Left ventricle myocardium superior (tissue), 1 donor: ENCODE data around the gene ENAH. TPM values are rescaled to one million over a fixed set of nuclear protein-coding genes. Genes with fewer than 3 reads are reported as not detected.
"Not testable (repeated sequence)": the region's sequence is repeated elsewhere in the genome, so short reads cannot be mapped to it uniquely, and the experiment has no call there.

Source experiments
- ATAC-seq: fragments of 200-7000 bp; cut with Tn5 transposase; one replicate; pipeline ENCODE4 v1.9.1; 2020; ENCODE audit warnings: mild to moderate bottlenecking, moderate library complexity
- DNase-seq: peaks from one replicate; pipeline ENCODE4 v3.0.0-alpha.2; 2020
- intact Hi-C: fragments of 100-400 bp; cut with micrococcal nuclease; formaldehyde crosslinking; loops from one replicate; pipeline ENCODE4 v1.11.0; 2022
- total RNA-seq: library from RNA; stranded (reverse); fragmentation: NEBNext Ultra II Directional; extraction: Animal tissue kit (Norgen Biotek cat#: 25700); gene quantifications from one replicate; pipeline ENCODE4 v1.2.1, GENCODE V29; 2021
- donor health status: DM: no; HTN: yes; CAD: no; lungs with severe emphysema.

The ENAH gene
- total RNA-seq, 1 donor from 2014 or later, result 90.1 TPM

DNA sequence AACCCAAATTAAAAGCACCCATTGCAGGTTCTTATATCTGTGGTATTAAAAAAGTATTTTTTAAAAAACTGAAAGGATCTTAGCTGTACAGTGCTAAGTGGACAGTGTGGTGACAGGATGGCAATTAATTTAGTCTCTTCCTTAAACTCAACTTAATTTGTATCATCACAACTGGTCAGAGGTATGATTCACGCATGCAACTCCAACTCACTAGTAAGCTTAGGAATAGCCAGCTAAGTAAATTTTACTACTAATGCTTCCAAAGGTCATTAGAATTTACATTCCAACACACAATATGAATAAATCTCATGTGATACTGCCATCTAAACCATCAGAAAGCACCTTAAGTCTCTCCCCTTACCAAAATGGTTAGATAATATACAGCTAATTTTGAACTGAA is 35.4 kb downstream of the ENAH start:
- no peak for ATAC-seq
- intact Hi-C loops, result no loop called here
- DNase-seq, result no peak

- DNase-seq, ATAC-seq, intact Hi-C loops: not testable (repeated sequence)
Observed at GRCh38 chr1:225615403-225615790, 37.5 kb downstream of the ENAH start.

DNA sequence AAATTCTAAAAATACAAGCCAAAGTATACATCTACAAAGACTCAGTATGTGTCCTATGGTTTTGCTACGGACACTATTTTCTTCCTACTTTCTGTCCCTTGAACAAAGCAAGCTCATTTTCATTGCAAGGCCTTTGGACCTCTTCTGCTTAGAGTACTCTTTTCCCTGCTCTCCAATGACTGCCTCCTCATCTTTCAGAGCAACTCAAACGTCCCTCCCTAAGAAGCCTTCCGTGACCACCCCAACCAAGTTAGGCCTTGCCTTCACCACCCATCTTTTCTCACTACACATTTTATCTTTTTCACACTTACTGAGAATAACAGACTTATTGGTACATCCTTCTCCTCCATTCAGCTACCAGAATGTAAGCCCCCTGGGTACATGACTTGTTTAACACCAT is 39.9 kb downstream of the ENAH start:
- no peak for ATAC-seq
- DNase-seq, result no peak
- intact Hi-C loops, result no loop called here

DNA sequence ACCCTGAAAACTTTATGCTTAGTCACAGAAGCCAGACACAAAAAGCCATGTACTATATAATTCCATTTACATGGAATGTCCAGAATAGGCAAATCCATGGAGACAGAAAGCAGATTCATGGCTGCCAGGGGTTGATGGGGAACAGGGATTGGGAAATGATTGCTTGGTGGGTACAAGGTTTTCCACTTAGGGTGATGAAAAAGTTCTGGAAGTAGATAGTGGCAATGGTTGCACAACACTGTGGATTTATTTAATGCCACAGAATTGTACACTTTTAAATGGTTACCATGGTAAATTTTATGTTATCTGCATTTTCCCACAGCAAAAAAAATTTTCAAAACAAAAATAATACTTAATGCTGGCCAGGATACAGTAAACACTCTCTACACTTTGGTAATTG is 40.6 kb downstream of the ENAH start:
- ATAC-seq (no peak), DNase-seq (no peak)
- intact Hi-C loops, result no loop called here

DNA sequence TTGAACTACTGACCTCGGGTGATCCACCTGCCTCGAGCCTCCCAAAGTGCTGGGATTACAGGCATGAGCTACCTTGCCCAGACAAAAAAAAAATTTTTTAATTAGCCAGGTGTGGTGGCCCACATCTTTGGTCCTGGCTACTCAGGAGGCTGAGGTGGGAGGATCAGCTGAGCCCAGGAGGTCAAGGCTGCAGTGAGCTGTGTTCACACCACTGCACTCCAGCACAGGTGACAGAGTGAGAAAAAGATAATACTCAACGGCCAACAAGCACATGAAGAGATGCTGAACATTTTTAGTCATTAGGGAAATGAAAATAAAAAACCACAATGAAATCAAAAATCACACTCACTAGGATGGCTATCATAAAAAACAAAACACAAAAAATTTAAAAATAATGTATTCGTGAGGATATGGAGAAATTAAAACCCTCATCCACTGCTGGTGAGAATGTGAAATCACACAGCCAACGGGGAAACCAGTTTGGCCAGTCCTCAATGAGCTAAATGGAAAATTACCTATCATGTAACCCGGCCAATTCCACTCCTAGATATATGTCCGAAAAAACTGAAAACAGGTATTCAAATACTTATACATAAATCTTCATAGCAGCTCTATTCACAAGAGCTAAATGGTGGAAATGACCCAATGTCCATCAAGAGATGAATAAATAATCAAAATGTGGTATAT is 41.2 kb downstream of the ENAH start:
- intact Hi-C loops, result no loop called here
- DNase-seq, result no peak

GRCh38 chr1:225610539-225610938 is 42.4 kb downstream of the ENAH start:
- DNase-seq, result no peak
- ATAC-seq, result no peak
- intact Hi-C loops, result no loop called here

More for the DNA sequence above, 41.2 kb downstream of the ENAH start:
- no peak for ATAC-seq

- intact Hi-C loops, result no loop called here
- DNase-seq, result no peak
- ATAC-seq, result no peak
Observed at GRCh38 chr1:225608014-225608796, 44.7 kb downstream of the ENAH start.

- DNase-seq (no peak), ATAC-seq (no peak)
- intact Hi-C loops, result no loop called here
Observed at GRCh38 chr1:225607355-225607754, 45.6 kb downstream of the ENAH start.

GRCh38 chr1:225603538-225604354 is 49.2 kb downstream of the ENAH start:
- DNase-seq (no peak), ATAC-seq (peak; percentile 59)
- intact Hi-C loops, result no loop called here

- no peak for ATAC-seq
- DNase-seq, result no peak
- intact Hi-C loops, result no loop called here
Observed at GRCh38 chr1:225602590-225603206, 50.2 kb downstream of the ENAH start.

GRCh38 chr1:225601902-225602589 is 50.9 kb downstream of the ENAH start:
- ATAC-seq (no peak), DNase-seq (no peak)
- intact Hi-C loops, result no loop called here

DNA sequence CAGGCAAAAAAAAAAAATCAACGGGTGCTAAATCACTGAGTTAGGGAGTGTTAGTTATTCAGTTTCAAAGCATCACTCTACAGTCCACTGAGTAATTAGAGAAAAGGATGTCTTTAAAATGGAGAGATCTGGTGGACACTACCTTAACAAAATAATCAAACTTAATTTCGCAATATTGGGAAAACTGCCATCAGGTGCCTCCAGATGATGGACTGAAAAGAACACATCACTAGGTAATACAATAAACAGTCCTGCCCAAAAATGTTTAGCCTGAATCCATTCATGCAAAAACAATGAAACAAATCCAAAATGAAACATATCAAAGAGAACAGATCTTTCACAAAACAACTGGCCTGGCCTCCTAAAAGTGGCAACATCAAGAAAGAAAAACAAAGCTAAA is 54.1 kb downstream of the ENAH start:
- DNase-seq (no peak), ATAC-seq (no peak)
- intact Hi-C loops, result loop anchor here (10.0 kb wide), 1 partner anchor 56 kb away; the partner anchor contains the start of gene ENAH

- intact Hi-C loops, result loop anchor here (10.0 kb wide), 1 partner anchor 57 kb away; the partner anchor contains the start of gene ENAH
- no peak for ATAC-seq
- DNase-seq, result no peak
Observed at GRCh38 chr1:225597926-225598575, 54.9 kb downstream of the ENAH start.

- DNase-seq (no peak), ATAC-seq (no peak)
- intact Hi-C loops, result loop anchor here (10.0 kb wide), 1 partner anchor 58 kb away; the partner anchor contains the start of gene ENAH
Observed at GRCh38 chr1:225596736-225597135, 56.2 kb downstream of the ENAH start.

DNA sequence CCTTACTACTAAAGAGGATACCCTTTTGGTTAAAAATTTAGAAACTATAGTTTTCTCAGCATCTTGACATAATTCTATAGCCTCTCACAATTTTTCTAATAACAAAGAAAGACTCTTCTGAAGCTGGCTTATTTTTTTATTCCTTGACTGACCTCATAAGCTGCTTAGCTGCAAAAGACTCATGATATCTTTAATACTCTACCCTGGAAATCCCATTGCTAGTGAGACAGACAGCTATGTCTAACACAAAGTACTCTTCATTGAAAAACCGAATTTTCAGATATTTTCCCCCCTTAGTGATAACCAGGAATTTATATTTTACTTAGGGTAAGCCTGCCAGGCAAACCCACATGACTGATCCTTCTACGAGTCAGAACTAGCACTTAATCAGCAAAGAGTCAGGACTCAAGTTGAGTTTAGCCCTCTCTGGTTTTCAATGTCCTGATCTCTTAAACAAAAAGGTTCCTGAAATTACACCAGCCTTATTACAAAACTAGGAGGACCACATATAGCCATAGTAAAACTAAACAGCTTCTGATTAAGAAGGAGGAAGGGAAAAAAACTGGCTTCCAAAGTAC is 56.9 kb downstream of the ENAH start:
- intact Hi-C loops, result loop anchor here (10.0 kb wide), 1 partner anchor 59 kb away; the partner anchor contains the start of gene ENAH
- no peak for DNase-seq
- ATAC-seq, result no peak

DNA sequence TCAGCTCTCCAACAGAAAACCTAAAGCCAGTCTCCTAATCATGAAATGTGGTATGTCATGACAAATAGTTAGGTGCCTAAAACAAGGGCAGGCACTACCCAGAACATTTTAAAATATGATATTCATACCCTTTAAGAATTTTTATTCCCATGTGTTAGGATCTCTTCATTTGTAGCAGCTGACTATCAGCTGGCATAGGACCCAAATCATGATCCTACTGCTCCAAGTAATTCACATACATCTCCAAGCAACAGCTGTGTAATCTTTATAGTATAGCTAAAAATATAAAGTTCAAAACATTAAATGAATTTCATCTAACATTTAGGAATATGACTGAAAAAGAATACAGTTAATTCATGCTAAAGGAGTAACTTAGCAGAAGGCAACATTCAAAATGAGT is 57.5 kb downstream of the ENAH start:
- intact Hi-C loops, result loop anchor here (10.0 kb wide), 1 partner anchor 59 kb away; the partner anchor contains the start of gene ENAH
- DNase-seq, result no peak
- no peak for ATAC-seq

GRCh38 chr1:225593414-225593813 is 59.5 kb downstream of the ENAH start:
- intact Hi-C loops, result loop anchor here (10.0 kb wide), 1 partner anchor 61 kb away; the partner anchor contains the start of gene ENAH
- peak; percentile 48 for ATAC-seq

More at GRCh38 chr1:225593414-225593813, 59.5 kb downstream of the ENAH start:
- DNase-seq, result no peak
